ENCODE data around the gene TBCD.

Gene TBCD

GRCh38 chr17:82893779-82894178, 141.9 kb downstream of the TBCD start:
- peaks cover 0 to 31% of the 10 kb centered on the region in 2 experiments; a peak in 1 of 3 replicates for H3K36me3 ChIP-seq (ENCODE audit: control insufficient read depth in 2 of 2, insufficient read depth in 1 of 2, low read length in 2 of 2)
- no peak for TF ChIP-seq PRDM4 (tag by site-specific recombination; IDR thresholded peaks at IDR 0.05)
- no peak for TF ChIP-seq SP3 (tag by site-specific recombination; IDR thresholded peaks at IDR 0.05)
- no peak for TF ChIP-seq ZNF488 (tag by site-specific recombination; IDR thresholded peaks at IDR 0.05)
- CTCF ChIA-PET: interaction anchor here (0.5 to 0.8 kb wide), 6 partner anchors 8 to 332 kb away, joined by 3 to 5 read pairs (median 3); no protein-coding TSS in a partner anchor
- H3K4me1 ChIP-seq (ENCODE audit: control insufficient read depth, insufficient read depth, low read length): peaks cover 3% of the 10 kb centered on the region; the same call in 1 of the 2 replicates
- H3K4me3 ChIP-seq (ENCODE audit: low read depth, low read length): no peak overlapping the region
- H3K9me3 ChIP-seq (ENCODE audit: control insufficient read depth, insufficient read depth, low read depth, low read length): no peaks in the 10 kb centered on the region
- POLR2A ChIA-PET: no interaction called here
- H3K27ac ChIP-seq (ENCODE audit: extremely low read depth, low read depth, low read length): no peak overlapping the region

- no peak overlapping the region for H3K4me3 ChIP-seq (ENCODE audit: low read depth, low read length)
- no peaks in the 10 kb centered on the region for H3K9me3 ChIP-seq (ENCODE audit: control insufficient read depth, insufficient read depth, low read depth, low read length)
- TF ChIP-seq ZNF19 (tag by site-specific recombination; IDR thresholded peaks at IDR 0.05; ENCODE audit: low read depth): no peak
- ChIA-PET CTCF (no interaction called here), POLR2A (no interaction called here)
- H3K27ac ChIP-seq (ENCODE audit: extremely low read depth, low read depth, low read length): no peak overlapping the region
- H3K4me1 ChIP-seq (ENCODE audit: control insufficient read depth, insufficient read depth, low read length): peaks cover 3% of the 10 kb centered on the region; the same call in 1 of the 2 replicates
- H3K36me3 ChIP-seq (ENCODE audit: control insufficient read depth in 2 of 2, insufficient read depth in 1 of 2, low read length in 2 of 2): peaks cover 0 to 37% of the 10 kb centered on the region in 2 experiments; a peak in 1 of 3 replicates
Measured at GRCh38 chr17:82894389-82894788, 142.5 kb downstream of the TBCD start.

GRCh38 chr17:82895087-82895486, 143.2 kb downstream of the TBCD start:
- no peak overlapping the region for H3K27ac ChIP-seq (ENCODE audit: extremely low read depth, low read depth, low read length)
- peaks cover 0 to 31% of the 10 kb centered on the region in 2 experiments; a peak in 1 of 3 replicates for H3K36me3 ChIP-seq (ENCODE audit: control insufficient read depth in 2 of 2, insufficient read depth in 1 of 2, low read length in 2 of 2)
- TF ChIP-seq ZSCAN4 (tag by site-specific recombination; IDR thresholded peaks at IDR 0.05) (no peak), IKZF3 (tag by site-specific recombination; IDR thresholded peaks at IDR 0.05) (no peak), ZNF629 (tag by site-specific recombination; IDR thresholded peaks at IDR 0.05) (no peak), SETDB1 (IDR thresholded peaks at IDR 0.05; ENCODE audit: insufficient read length, low read length) (no peak), YY2 (tag by site-specific recombination; IDR thresholded peaks at IDR 0.05) (no peak), ZNF169 (tag by site-specific recombination; IDR thresholded peaks at IDR 0.05) (no peak), ZBTB8A (tag by site-specific recombination; IDR thresholded peaks at IDR 0.05) (no peak), ZNF747 (tag by site-specific recombination; IDR thresholded peaks at IDR 0.05) (no peak), ZNF518A (tag by site-specific recombination; conservative IDR thresholded peaks at IDR 0.05; ENCODE audit: low read depth) (no peak), ZSCAN23 (tag by site-specific recombination; IDR thresholded peaks at IDR 0.05) (no peak), ZNF548 (tag by site-specific recombination; IDR thresholded peaks at IDR 0.05) (no peak), SP3 (tag by site-specific recombination; IDR thresholded peaks at IDR 0.05) (no peak), PATZ1 (tag by site-specific recombination; IDR thresholded peaks at IDR 0.05) (no peak), ZNF416 (tag by site-specific recombination; IDR thresholded peaks at IDR 0.05) (no peak)
- no peak overlapping the region for H3K4me3 ChIP-seq (ENCODE audit: low read depth, low read length)
- ChIA-PET POLR2A (no interaction called here), CTCF (no interaction called here)
- peaks cover 3% of the 10 kb centered on the region; the same call in 1 of the 2 replicates for H3K4me1 ChIP-seq (ENCODE audit: control insufficient read depth, insufficient read depth, low read length)
- no peaks in the 10 kb centered on the region for H3K9me3 ChIP-seq (ENCODE audit: control insufficient read depth, insufficient read depth, low read depth, low read length)

All from HEK293 (cell line).